ENCODE data around the gene LYPD4. TPM values are rescaled to one million over a fixed set of nuclear protein-coding genes. Genes with fewer than 3 reads are reported as not detected.

LYPD4 gene
- polyA plus RNA-seq, 1 donor (not counting 4 experiments of a cell fraction or from before 2014, with no cell fraction given) = not detected

DNA sequence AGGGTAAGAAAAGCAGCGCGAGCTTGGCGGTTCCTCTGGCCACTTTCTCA, 343 bp upstream of the LYPD4 start, which contains the start of gene DMRTC2:
TSS of gene DMRTC2 (plus strand) at position 42 of the 50 bp plus-strand sequence. CDS start 2,387 bp downstream, outside the sequence.
- Histone ChIP-seq H3K27ac (ENCODE audit: control insufficient read depth, insufficient read depth, low read length) (no peak within 1 kb of the TSS), H3K4me1 (ENCODE audit: control insufficient read depth, extremely low read depth, insufficient read depth, low read length) (no peaks in the 10 kb centered on the region), H2AFZ (ENCODE audit: control insufficient read depth, low read length) (no peak within 1 kb of the TSS), H3K9ac (ENCODE audit: control insufficient read depth, extremely low read depth, insufficient read depth, low read length) (no peak within 1 kb of the TSS), H3K79me2 (ENCODE audit: control insufficient read depth, insufficient read depth, low read length) (no peaks in the 10 kb centered on the region), H3K9me3 (ENCODE audit: control insufficient read depth, low read depth, low read length) (no peaks in the 10 kb centered on the region), H3K4me2 (ENCODE audit: control insufficient read depth, extremely low read depth, insufficient read depth, low read depth, low read length) (no peak within 1 kb of the TSS), H4K20me1 (ENCODE audit: control insufficient read depth, extremely low read depth, insufficient read depth, low read length) (no peaks in the 10 kb centered on the region), H3K36me3 (ENCODE audit: control insufficient read depth in 2 of 2, extremely low read depth in 1 of 2, insufficient read depth in 2 of 2, low read length in 2 of 2) (no peaks in the 10 kb centered on the region), H3K4me3 (ENCODE audit: control insufficient read depth in 2 of 3, extremely low read depth in 1 of 3, insufficient read depth in 2 of 3, low read depth in 1 of 3, low read length in 3 of 3) (no peak within 1 kb of the TSS), H3K9me1 (ENCODE audit: control insufficient read depth, extremely low read depth, insufficient read depth, low read length) (no peaks in the 10 kb centered on the region), H3K27me3 (ENCODE audit: control insufficient read depth, extremely low read depth, insufficient read depth, low read length) (no peaks in the 10 kb centered on the region)
- no peak for DNase-seq (ENCODE audit: low read depth, low spot score)
- FAIRE-seq = no peak
- TF ChIP-seq, protein P1, sequence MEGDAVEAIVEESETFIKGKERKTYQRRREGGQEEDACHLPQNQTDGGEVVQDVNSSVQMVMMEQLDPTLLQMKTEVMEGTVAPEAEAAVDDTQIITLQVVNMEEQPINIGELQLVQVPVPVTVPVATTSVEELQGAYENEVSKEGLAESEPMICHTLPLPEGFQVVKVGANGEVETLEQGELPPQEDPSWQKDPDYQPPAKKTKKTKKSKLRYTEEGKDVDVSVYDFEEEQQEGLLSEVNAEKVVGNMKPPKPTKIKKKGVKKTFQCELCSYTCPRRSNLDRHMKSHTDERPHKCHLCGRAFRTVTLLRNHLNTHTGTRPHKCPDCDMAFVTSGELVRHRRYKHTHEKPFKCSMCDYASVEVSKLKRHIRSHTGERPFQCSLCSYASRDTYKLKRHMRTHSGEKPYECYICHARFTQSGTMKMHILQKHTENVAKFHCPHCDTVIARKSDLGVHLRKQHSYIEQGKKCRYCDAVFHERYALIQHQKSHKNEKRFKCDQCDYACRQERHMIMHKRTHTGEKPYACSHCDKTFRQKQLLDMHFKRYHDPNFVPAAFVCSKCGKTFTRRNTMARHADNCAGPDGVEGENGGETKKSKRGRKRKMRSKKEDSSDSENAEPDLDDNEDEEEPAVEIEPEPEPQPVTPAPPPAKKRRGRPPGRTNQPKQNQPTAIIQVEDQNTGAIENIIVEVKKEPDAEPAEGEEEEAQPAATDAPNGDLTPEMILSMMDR (optimal IDR thresholded peaks at IDR 0.05 in 1 of 3, IDR thresholded peaks at IDR 0.05 in 1 of 3, conservative IDR thresholded peaks at IDR 0.05 in 1 of 3; ENCODE audit: extremely low read depth in 1 of 3, insufficient read depth in 2 of 3, low read length in 3 of 3) = no peak
- no peak for TF ChIP-seq EZH2 (IDR thresholded peaks at IDR 0.05; ENCODE audit: low read length)
- dilution Hi-C loops (cut with MboI; ENCODE audit: extremely low pct_ligation_motif_present, low sequenced_read_pairs) = no loop called here

DNA sequence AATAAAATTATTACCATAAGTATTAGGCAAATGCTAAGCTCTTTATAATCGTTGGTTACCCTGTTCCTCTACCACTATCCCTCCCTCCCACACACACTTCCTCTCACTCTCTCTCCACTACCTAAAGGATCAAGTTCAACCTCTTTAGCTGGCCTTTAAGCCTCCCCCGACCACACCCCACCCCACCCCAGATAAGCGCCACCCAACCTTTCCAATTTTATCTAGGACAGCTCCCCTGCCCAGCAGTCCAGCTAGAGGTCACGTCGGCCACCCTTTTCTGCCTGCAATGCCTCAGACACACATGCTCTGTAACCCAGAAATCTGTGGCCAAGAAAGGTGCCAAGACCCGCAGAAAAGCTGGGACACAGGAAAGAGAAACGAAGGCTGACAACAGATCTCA, 1.1 kb downstream of the LYPD4 start:
- Histone ChIP-seq H2AFZ (ENCODE audit: control insufficient read depth, low read length) (no peak overlapping the region), H3K27me3 (ENCODE audit: control insufficient read depth, extremely low read depth, insufficient read depth, low read length) (peaks cover 6% of the 10 kb centered on the region), H3K4me1 (ENCODE audit: control insufficient read depth, extremely low read depth, insufficient read depth, low read length) (no peaks in the 10 kb centered on the region), H3K4me2 (ENCODE audit: control insufficient read depth, extremely low read depth, insufficient read depth, low read depth, low read length) (no peak overlapping the region), H4K20me1 (ENCODE audit: control insufficient read depth, extremely low read depth, insufficient read depth, low read length) (no peaks in the 10 kb centered on the region), H3K36me3 (ENCODE audit: control insufficient read depth in 2 of 2, extremely low read depth in 1 of 2, insufficient read depth in 2 of 2, low read length in 2 of 2) (no peaks in the 10 kb centered on the region), H3K79me2 (ENCODE audit: control insufficient read depth, insufficient read depth, low read length) (no peaks in the 10 kb centered on the region), H3K4me3 (ENCODE audit: control insufficient read depth in 2 of 3, extremely low read depth in 1 of 3, insufficient read depth in 2 of 3, low read depth in 1 of 3, low read length in 3 of 3) (no peak overlapping the region), H3K27ac (ENCODE audit: control insufficient read depth, insufficient read depth, low read length) (no peak overlapping the region), H3K9me3 (ENCODE audit: control insufficient read depth, low read depth, low read length) (no peaks in the 10 kb centered on the region), H3K9me1 (ENCODE audit: control insufficient read depth, extremely low read depth, insufficient read depth, low read length) (no peaks in the 10 kb centered on the region), H3K9ac (ENCODE audit: control insufficient read depth, extremely low read depth, insufficient read depth, low read length) (no peak overlapping the region)
- dilution Hi-C loops (cut with MboI; ENCODE audit: extremely low pct_ligation_motif_present, low sequenced_read_pairs) = no loop called here
- FAIRE-seq (no peak), DNase-seq (ENCODE audit: low read depth, low spot score) (no peak)
- no peak for TF ChIP-seq EZH2 (IDR thresholded peaks at IDR 0.05; ENCODE audit: low read length)
- TF ChIP-seq, protein P1 (optimal IDR thresholded peaks at IDR 0.05 in 1 of 3, IDR thresholded peaks at IDR 0.05 in 1 of 3, conservative IDR thresholded peaks at IDR 0.05 in 1 of 3; ENCODE audit: extremely low read depth in 1 of 3, insufficient read depth in 2 of 3, low read length in 3 of 3) = no peak
